Measurements from ENCODE around the gene SLC22A2. TPM values are rescaled to one million over a fixed set of nuclear protein-coding genes. Genes with fewer than 3 reads are reported as not detected.

The SLC22A2 gene
- total RNA-seq, 1 experiment from 2014 or later, result not detected

- Histone ChIP-seq H3K4me3 (no peak overlapping the region), H3K27ac (no peak overlapping the region), H3K27me3 (replicated peaks) (no peaks in the 10 kb centered on the region), H3K9me3 (replicated peaks) (no peaks in the 10 kb centered on the region; the same call in none of the 2 replicates), H3K4me1 (replicated peaks) (no peaks in the 10 kb centered on the region), H3K36me3 (no peaks in the 10 kb centered on the region)
- no peak for DNase-seq (ENCODE audit: low read depth in 1 of 2, low spot score in 2 of 2)
Measured at GRCh38 chr6:160203076-160203475, 55.5 kb downstream of the SLC22A2 start.

- Histone ChIP-seq H3K4me3 (no peak overlapping the region), H3K9me3 (replicated peaks) (no peaks in the 10 kb centered on the region; the same call in none of the 2 replicates), H3K27me3 (replicated peaks) (no peaks in the 10 kb centered on the region), H3K4me1 (replicated peaks) (no peaks in the 10 kb centered on the region), H3K36me3 (no peaks in the 10 kb centered on the region), H3K27ac (no peak overlapping the region)
- DNase-seq (ENCODE audit: low read depth in 1 of 2, low spot score in 2 of 2), result no peak
Measured at GRCh38 chr6:160202411-160202810, 56.2 kb downstream of the SLC22A2 start.

- no peak overlapping the region for H3K4me3 ChIP-seq
- no peaks in the 10 kb centered on the region for H3K27me3 ChIP-seq (replicated peaks)
- no peak for DNase-seq (ENCODE audit: low read depth in 1 of 2, low spot score in 2 of 2)
- no peaks in the 10 kb centered on the region; the same call in 1 of the 2 replicates for H3K9me3 ChIP-seq (replicated peaks)
- H3K4me1 ChIP-seq (replicated peaks), result no peaks in the 10 kb centered on the region
- H3K36me3 ChIP-seq, result no peaks in the 10 kb centered on the region
- H3K27ac ChIP-seq, result no peak overlapping the region
Measured at GRCh38 chr6:160201061-160201460, 57.6 kb downstream of the SLC22A2 start.

- no peak for DNase-seq (ENCODE audit: low read depth in 1 of 2, low spot score in 2 of 2)
Measured at GRCh38 chr6:160198606-160199211, 59.9 kb downstream of the SLC22A2 start.

GRCh38 chr6:160197662-160198061, 61.0 kb downstream of the SLC22A2 start:
- Histone ChIP-seq H3K27ac (no peak overlapping the region), H3K4me1 (replicated peaks) (no peaks in the 10 kb centered on the region), H3K4me3 (no peak overlapping the region), H3K9me3 (replicated peaks) (peaks cover 3% of the 10 kb centered on the region; the same call in 1 of the 2 replicates), H3K27me3 (replicated peaks) (no peaks in the 10 kb centered on the region), H3K36me3 (no peaks in the 10 kb centered on the region)
- no peak for DNase-seq (ENCODE audit: low read depth in 1 of 2, low spot score in 2 of 2)

More at GRCh38 chr6:160198606-160199211, 59.9 kb downstream of the SLC22A2 start:
- Histone ChIP-seq H3K4me1 (replicated peaks) (no peaks in the 10 kb centered on the region), H3K27ac (no peak overlapping the region), H3K36me3 (no peaks in the 10 kb centered on the region), H3K27me3 (replicated peaks) (no peaks in the 10 kb centered on the region), H3K9me3 (replicated peaks) (peaks cover 3% of the 10 kb centered on the region; the same call in 1 of the 2 replicates), H3K4me3 (no peak overlapping the region)

- H3K27me3 ChIP-seq (replicated peaks), result no peaks in the 10 kb centered on the region
- no peak overlapping the region for H3K4me3 ChIP-seq
- DNase-seq (ENCODE audit: low read depth in 1 of 2, low spot score in 2 of 2), result no peak
Measured at GRCh38 chr6:160194808-160195207, 63.8 kb downstream of the SLC22A2 start.

GRCh38 chr6:160192840-160193239, 65.8 kb downstream of the SLC22A2 start:
- no peaks in the 10 kb centered on the region for H3K27me3 ChIP-seq (replicated peaks)
- H3K4me1 ChIP-seq (replicated peaks), result no peaks in the 10 kb centered on the region
- no peaks in the 10 kb centered on the region for H3K36me3 ChIP-seq
- H3K4me3 ChIP-seq, result no peak overlapping the region
- H3K27ac ChIP-seq, result no peak overlapping the region
- H3K9me3 ChIP-seq (replicated peaks), result peaks cover 3% of the 10 kb centered on the region; the same call in 1 of the 2 replicates
- DNase-seq (ENCODE audit: low read depth in 1 of 2, low spot score in 2 of 2), result no peak

More at GRCh38 chr6:160194808-160195207, 63.8 kb downstream of the SLC22A2 start:
- no peak overlapping the region for H3K27ac ChIP-seq
- H3K9me3 ChIP-seq (replicated peaks), result peaks cover 3% of the 10 kb centered on the region; the same call in 1 of the 2 replicates
- no peaks in the 10 kb centered on the region for H3K4me1 ChIP-seq (replicated peaks)
- no peaks in the 10 kb centered on the region for H3K36me3 ChIP-seq

GRCh38 chr6:160190973-160191372, 67.6 kb downstream of the SLC22A2 start:
- Histone ChIP-seq H3K4me3 (no peak overlapping the region), H3K4me1 (replicated peaks) (no peaks in the 10 kb centered on the region), H3K27me3 (replicated peaks) (no peaks in the 10 kb centered on the region), H3K36me3 (no peaks in the 10 kb centered on the region), H3K27ac (no peak overlapping the region), H3K9me3 (replicated peaks) (peaks cover 3% of the 10 kb centered on the region; the same call in 1 of the 2 replicates)
- no peak for DNase-seq (ENCODE audit: low read depth in 1 of 2, low spot score in 2 of 2)

GRCh38 chr6:160190081-160190480, 68.5 kb downstream of the SLC22A2 start:
- Histone ChIP-seq H3K4me1 (replicated peaks) (no peaks in the 10 kb centered on the region), H3K36me3 (no peaks in the 10 kb centered on the region), H3K9me3 (replicated peaks) (peaks cover 3% of the 10 kb centered on the region; the same call in 1 of the 2 replicates), H3K27me3 (replicated peaks) (no peaks in the 10 kb centered on the region), H3K4me3 (no peak overlapping the region), H3K27ac (no peak overlapping the region)
- no peak for DNase-seq (ENCODE audit: low read depth in 1 of 2, low spot score in 2 of 2)

GRCh38 chr6:160188773-160189172, 69.8 kb downstream of the SLC22A2 start:
- Histone ChIP-seq H3K9me3 (replicated peaks) (no peaks in the 10 kb centered on the region; the same call in 1 of the 2 replicates), H3K27me3 (replicated peaks) (no peaks in the 10 kb centered on the region), H3K4me3 (no peak overlapping the region), H3K27ac (no peak overlapping the region), H3K4me1 (replicated peaks) (no peaks in the 10 kb centered on the region), H3K36me3 (no peaks in the 10 kb centered on the region)
- DNase-seq (ENCODE audit: low read depth in 1 of 2, low spot score in 2 of 2), result no peak

- Histone ChIP-seq H3K4me1 (replicated peaks) (no peaks in the 10 kb centered on the region), H3K27ac (no peak overlapping the region), H3K36me3 (no peaks in the 10 kb centered on the region), H3K4me3 (no peak overlapping the region), H3K27me3 (replicated peaks) (no peaks in the 10 kb centered on the region), H3K9me3 (replicated peaks) (no peaks in the 10 kb centered on the region)
- DNase-seq (ENCODE audit: low read depth in 1 of 2, low spot score in 2 of 2), result no peak
Measured at GRCh38 chr6:160180706-160181105, 77.9 kb downstream of the SLC22A2 start.

GRCh38 chr6:160178271-160178670, 80.3 kb downstream of the SLC22A2 start:
- Histone ChIP-seq H3K9me3 (replicated peaks) (no peaks in the 10 kb centered on the region), H3K27ac (no peak overlapping the region), H3K36me3 (no peaks in the 10 kb centered on the region), H3K4me1 (replicated peaks) (no peaks in the 10 kb centered on the region), H3K27me3 (replicated peaks) (no peaks in the 10 kb centered on the region), H3K4me3 (no peak overlapping the region)
- DNase-seq (ENCODE audit: low read depth in 1 of 2, low spot score in 2 of 2), result no peak

- no peaks in the 10 kb centered on the region for H3K9me3 ChIP-seq (replicated peaks)
- H3K4me1 ChIP-seq (replicated peaks), result no peaks in the 10 kb centered on the region
- no peak for DNase-seq (ENCODE audit: low read depth in 1 of 2, low spot score in 2 of 2)
- no peaks in the 10 kb centered on the region for H3K27me3 ChIP-seq (replicated peaks)
- H3K27ac ChIP-seq, result no peak overlapping the region
- H3K4me3 ChIP-seq, result no peak overlapping the region
- no peaks in the 10 kb centered on the region for H3K36me3 ChIP-seq
Measured at GRCh38 chr6:160177220-160177619, 81.4 kb downstream of the SLC22A2 start.

- no peaks in the 10 kb centered on the region for H3K9me3 ChIP-seq (replicated peaks)
- H3K36me3 ChIP-seq, result no peaks in the 10 kb centered on the region
- no peak for DNase-seq (ENCODE audit: low read depth in 1 of 2, low spot score in 2 of 2)
- H3K4me3 ChIP-seq, result no peak overlapping the region
- H3K27me3 ChIP-seq (replicated peaks), result no peaks in the 10 kb centered on the region
- no peak overlapping the region for H3K27ac ChIP-seq
- H3K4me1 ChIP-seq (replicated peaks), result no peaks in the 10 kb centered on the region
Measured at GRCh38 chr6:160174681-160175080, 83.9 kb downstream of the SLC22A2 start.
